HepG2 (cell line): Measurements from ENCODE around the gene RPL36AL. TPM values are rescaled to one million over a fixed set of nuclear protein-coding genes. Genes with fewer than 3 reads are reported as not detected.

Experiments
- E2F1 ChIP-seq: sonication (generic); formaldehyde crosslinking; IDR thresholded peaks from 2 replicates; pipeline ENCODE4 v1.5.0; 2020; ENCODE audit warnings: missing genetic modification reagents
- GABPB1 ChIP-seq: IDR thresholded peaks from 2 replicates; pipeline ENCODE4 v1.6.1; 2016; ENCODE audit warnings: mild to moderate bottlenecking, missing genetic modification reagents, moderate library complexity, missing compliant biosample characterization
- GMEB1 ChIP-seq: sonication (generic); formaldehyde crosslinking; IDR thresholded peaks from 2 replicates; pipeline ENCODE4 v1.5.1; 2020; ENCODE audit warnings: missing genetic modification reagents, mild to moderate bottlenecking, borderline replicate concordance
- IRF1 ChIP-seq: sonication (generic); formaldehyde crosslinking; IDR thresholded peaks from 2 replicates; pipeline ENCODE4 v1.4.0; 2020; ENCODE audit warnings: low read depth, mild to moderate bottlenecking, missing genetic modification reagents
- MEF2D ChIP-seq: sonication (generic); formaldehyde crosslinking; IDR thresholded peaks from 2 replicates; pipeline ENCODE4 v1.5.1; 2020; ENCODE audit warnings: mild to moderate bottlenecking, missing genetic modification reagents
- MTF2 ChIP-seq: sonication (generic); formaldehyde crosslinking; IDR thresholded peaks from 2 replicates; pipeline ENCODE4 v1.5.0; 2020; ENCODE audit warnings: missing genetic modification reagents, borderline replicate concordance
- NR2F2 ChIP-seq: IDR thresholded peaks from 2 replicates; pipeline ENCODE4 v1.6.1; 2012; ENCODE audit warnings: low read depth, inconsistent platforms, borderline replicate concordance
- PHF21A ChIP-seq: sonication (generic); formaldehyde crosslinking; IDR thresholded peaks from 2 replicates; pipeline ENCODE4 v1.5.0; 2020; ENCODE audit warnings: mild to moderate bottlenecking, missing genetic modification reagents
- PRPF4 ChIP-seq: fragments of 200-400 bp; formaldehyde crosslinking; IDR thresholded peaks from 2 replicates; pipeline ENCODE4 v1.6.1; 2016; ENCODE audit warnings: low read length, low read depth; ENCODE audit not compliant: poor library complexity, severe bottlenecking
- TAF1 ChIP-seq: sonication (generic); formaldehyde crosslinking; IDR thresholded peaks from 2 replicates; pipeline ENCODE4 v1.4.0; 2020; ENCODE audit warnings: missing genetic modification reagents
- TEAD3 ChIP-seq: optimal IDR thresholded peaks from 2 replicates; pipeline ENCODE3; 2016; ENCODE audit warnings: borderline replicate concordance
- ZBTB33 ChIP-seq: sonication (generic); formaldehyde crosslinking; IDR thresholded peaks from 2 replicates; pipeline ENCODE4 v1.4.0; 2020; ENCODE audit warnings: missing genetic modification reagents
- ZBTB42 ChIP-seq: sonication (generic); formaldehyde crosslinking; IDR thresholded peaks from 2 replicates; pipeline ENCODE4 v1.5.0; 2020; ENCODE audit warnings: mild to moderate bottlenecking, missing genetic modification reagents
- ZFP91 ChIP-seq: sonication (generic); formaldehyde crosslinking; IDR thresholded peaks from 2 replicates; pipeline ENCODE4 v1.9.0; 2022; ENCODE audit warnings: missing genetic modification reagents, mild to moderate bottlenecking, borderline replicate concordance
- ZNF280D ChIP-seq: sonication (generic); formaldehyde crosslinking; IDR thresholded peaks from 2 replicates; pipeline ENCODE4 v1.5.1; 2020; ENCODE audit warnings: mild to moderate bottlenecking, missing genetic modification reagents
- ZNF547 ChIP-seq: sonication (generic); formaldehyde crosslinking; IDR thresholded peaks from 2 replicates; pipeline ENCODE4 v1.5.1; 2020; ENCODE audit warnings: mild to moderate bottlenecking, missing genetic modification reagents
- polyA plus RNA-seq, 8 experiments: library from polyadenylated mRNA; depleted of rRNA in 3 of 8; stranded (reverse) in 7 of 8; unstranded in 1 of 8; fragments of >200 nt; fragmentation: Illumina TruSeq in 4 of 8; extraction: Trizol in 4 of 8; gene quantifications; 2 replicates each; pipeline versions ENCODE4 v1.2.1 to v1.2.3, GENCODE V29; 2011 to 2016; ENCODE audit warnings: low read depth in 4 of 8, missing spikeins in 1 of 8, mixed read lengths in 1 of 8; ENCODE audit not compliant: insufficient read depth in 1 of 8
- total RNA-seq, 5 experiments: library from RNA; depleted of rRNA; stranded (reverse); fragments of >200 nt; fragmentation: Illumina TruSeq; extraction: Trizol; gene quantifications; 2 replicates each; pipeline ENCODE4 v1.2.3, GENCODE V29; 2016; ENCODE audit warnings: low read depth in 1 of 5

RPL36AL gene
- total and polyA plus RNA-seq, 2 of the 13 experiments (the other 11 are each of a cell fraction or from before 2014, with no cell fraction given) = 90.0 to 294 TPM

- TF ChIP-seq ZNF280D (CRISPR knock-in tag) = no peak
- TF ChIP-seq IRF1 = no peak
- peak; percentile 67 for TF ChIP-seq TAF1
- TF ChIP-seq E2F1 = no peak
- peak; percentile 79; the same call in 1 of the 2 replicates for TF ChIP-seq PHF21A (CRISPR knock-in tag)
- peak; percentile 58; the same call in 1 of the 2 replicates for TF ChIP-seq ZBTB42 (CRISPR knock-in tag)
- 0 out of 2 replicates have a peak, but pooled peaks have one; percentile 37 for TF ChIP-seq MEF2D (CRISPR knock-in tag)
- TF ChIP-seq ZBTB33 (CRISPR knock-in tag) = 0 out of 2 replicates have a peak, but pooled peaks have one; percentile 23
- peak; percentile 90 for TF ChIP-seq ZNF547
- TF ChIP-seq GABPB1 (CRISPR knock-in tag) = peak; percentile 93
- TF ChIP-seq ZFP91 (CRISPR knock-in tag) = peak; percentile 92
- TF ChIP-seq GMEB1 (CRISPR knock-in tag) = peak; percentile 75
- no peak for TF ChIP-seq PRPF4
- peak; percentile 69 for TF ChIP-seq TEAD3
- TF ChIP-seq NR2F2 = peak; percentile 54; the same call in 1 of the 2 replicates
- no peak for TF ChIP-seq MTF2
Measured at GRCh38 chr14:49633640-49634546, 13.5 kb upstream of the RPL36AL start (continued).
